Pulmonary artery endothelial cell (primary cell): ENCODE measurements around the gene CARS2. TPM values are rescaled to one million over a fixed set of nuclear protein-coding genes. Genes with fewer than 3 reads are reported as not detected.
"Not testable (repeated sequence)": the region's sequence is repeated elsewhere in the genome, so short reads cannot be mapped to it uniquely, and the experiment has no call there.

Experiments used
- DNase-seq: peaks from one replicate; pipeline ENCODE4 v3.0.0-alpha.2; 2011; ENCODE audit warnings: low read depth, low spot score
- total RNA-seq: library from RNA; depleted of rRNA; stranded (reverse); fragments of >200 nt; gene quantifications from 2 replicates; pipeline ENCODE4 v1.2.3, GENCODE V29; 2014

CARS2 gene
- total RNA-seq, 1 donor from 2014 or later: 47.4 TPM

DNA sequence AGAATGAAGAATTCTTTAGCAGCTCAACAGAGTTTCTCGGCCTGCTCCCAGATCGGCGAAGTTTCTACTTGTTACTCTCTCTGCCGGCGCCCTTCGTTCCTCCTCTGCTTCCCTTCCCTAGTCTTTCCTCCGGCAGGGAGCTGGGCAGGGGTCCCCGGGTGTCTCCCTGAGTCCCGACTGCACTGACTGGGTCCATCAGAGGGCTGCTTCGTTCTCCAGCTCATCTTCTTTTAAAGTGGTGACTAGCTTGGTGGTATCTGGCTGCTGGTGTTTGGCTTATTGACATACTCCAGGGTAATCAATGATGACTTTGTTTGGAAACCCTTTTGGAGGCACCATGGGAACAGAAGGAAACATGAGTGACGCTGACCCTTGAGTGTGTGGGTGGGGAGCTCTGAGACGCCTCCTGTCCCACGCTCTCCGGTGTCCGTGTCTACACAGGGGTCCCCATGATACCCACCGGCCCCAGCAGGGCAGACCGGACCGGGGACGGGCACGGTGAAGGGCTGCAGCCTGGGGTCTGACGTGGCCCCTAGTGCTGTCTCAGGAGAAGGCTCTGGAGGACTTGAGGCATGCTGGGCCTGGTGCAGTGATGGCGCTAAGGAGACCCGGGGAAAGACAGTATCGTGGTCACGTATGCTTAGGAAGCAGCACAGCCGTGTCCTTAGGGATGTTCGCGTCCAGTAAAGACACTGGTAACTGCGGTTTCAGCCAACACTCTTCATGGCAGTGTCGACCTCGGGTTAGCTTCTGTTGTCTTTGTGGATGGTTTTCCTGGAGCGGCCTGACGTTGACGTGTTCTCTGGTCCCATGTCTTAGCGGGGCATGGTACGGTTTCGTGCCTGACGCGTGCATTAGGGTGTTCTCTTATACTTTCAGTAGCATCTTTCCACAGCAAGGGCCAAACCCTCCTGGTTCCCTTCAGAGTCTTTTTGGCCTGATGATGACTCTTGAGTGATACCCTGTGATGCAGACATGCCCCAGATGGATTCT is 66.8 kb downstream of the CARS2 start:
- no peak for DNase-seq

DNA sequence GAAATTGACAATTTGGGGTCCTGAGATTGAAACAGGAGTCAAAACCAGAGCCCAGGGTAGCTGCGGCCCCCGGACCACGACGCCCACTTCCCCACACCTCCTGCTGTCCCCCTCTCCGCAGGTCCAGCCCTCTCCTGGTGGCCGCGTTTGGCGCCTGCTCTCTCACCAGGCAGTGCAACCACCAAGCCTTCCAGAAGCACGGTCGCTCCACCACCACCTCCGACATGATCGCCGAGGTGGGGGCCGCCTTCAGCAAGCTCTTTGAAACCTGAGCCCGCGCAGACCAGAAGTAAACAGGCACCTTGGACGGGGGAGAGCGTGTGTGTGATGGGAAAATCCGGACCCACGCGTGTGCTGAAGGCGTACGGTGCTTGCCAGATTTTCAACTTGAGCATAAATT is 67.7 kb downstream of the CARS2 start:
- no peak for DNase-seq

DNA sequence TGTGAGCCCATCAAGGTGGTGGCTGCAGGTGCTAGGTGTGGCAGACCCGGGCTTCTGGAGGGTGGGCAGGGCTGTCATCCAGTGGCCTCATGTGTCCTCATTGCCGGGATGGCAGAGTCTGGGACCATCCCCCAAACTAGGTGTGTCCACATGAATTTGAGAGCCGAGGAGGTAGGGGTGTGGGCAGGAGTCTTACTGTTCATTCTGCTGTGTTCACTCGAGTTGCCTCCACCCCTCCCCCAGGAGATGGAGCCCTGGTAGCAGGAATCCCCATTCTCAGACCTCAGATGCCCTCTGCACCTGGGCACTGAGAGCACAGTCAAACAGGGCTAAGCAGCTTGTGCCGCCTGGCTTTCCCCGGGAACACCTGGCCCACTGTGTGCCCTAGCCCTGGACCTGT is 68.2 kb downstream of the CARS2 start:
- DNase-seq: no peak

DNA sequence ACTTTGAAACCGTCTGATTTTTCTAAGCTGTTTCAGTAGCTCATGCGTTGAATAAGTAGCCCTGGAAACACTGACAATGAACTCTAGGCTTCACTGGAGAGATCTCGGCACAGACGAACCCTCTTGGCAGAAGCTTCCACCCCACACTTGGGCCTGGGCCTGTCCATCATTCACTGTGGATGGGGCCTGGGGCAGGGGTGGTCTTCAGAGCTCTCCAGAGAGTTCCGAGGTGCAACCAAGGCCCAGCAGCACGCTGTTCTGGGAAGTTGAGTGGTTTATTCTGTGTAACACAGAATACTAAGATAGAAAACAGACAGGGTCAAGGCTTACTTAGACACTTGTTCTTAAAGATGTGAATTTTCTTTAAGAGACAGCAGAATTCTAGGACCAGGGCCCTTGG is 68.6 kb downstream of the CARS2 start:
- no peak for DNase-seq

DNA sequence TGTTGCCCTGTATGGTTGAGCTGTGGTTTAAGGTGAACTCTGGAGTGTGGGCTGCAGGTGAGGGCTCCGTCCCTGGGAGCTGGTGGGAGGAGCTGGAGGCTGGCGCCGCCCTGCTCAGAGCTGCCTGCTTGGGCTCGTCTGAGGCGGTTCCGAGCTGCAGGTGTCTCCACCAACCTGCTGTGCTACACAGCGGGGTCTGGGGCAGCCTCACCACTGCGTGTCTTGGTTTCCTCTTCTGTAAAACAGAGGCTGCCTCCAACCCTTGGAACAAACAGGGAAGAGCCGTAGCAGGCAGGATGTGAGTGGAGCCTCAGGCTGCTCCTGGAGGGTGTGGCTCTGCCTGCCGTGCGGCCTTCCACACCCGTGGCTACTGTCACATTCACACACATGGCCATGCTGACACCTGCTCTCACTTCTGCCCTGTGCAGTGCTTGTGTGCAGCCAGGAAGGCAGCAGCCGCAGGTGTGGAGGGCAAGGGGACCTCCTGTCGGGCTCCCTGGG is 69.2 kb downstream of the CARS2 start:
- DNase-seq: no peak

DNA sequence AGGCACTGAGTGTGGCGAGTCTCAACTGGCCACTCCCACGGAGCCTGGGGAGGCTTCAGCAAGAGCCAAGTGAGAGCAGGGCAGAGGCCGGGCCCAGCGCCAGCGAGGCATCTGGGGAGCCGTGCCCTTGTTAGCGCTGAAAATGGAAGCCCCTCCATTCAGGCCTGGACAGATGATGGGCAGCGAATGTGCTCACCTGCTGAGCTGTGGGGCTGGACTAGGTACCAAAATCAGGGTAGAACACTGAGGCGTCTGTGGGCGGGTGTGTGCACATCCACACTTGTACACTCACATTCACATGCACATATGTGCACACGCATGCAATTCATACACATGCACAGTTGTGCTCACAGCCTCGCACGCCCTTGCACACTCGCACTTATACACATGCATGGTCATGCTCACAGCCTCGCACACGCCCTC is 69.9 kb downstream of the CARS2 start:
- no peak for DNase-seq

DNA sequence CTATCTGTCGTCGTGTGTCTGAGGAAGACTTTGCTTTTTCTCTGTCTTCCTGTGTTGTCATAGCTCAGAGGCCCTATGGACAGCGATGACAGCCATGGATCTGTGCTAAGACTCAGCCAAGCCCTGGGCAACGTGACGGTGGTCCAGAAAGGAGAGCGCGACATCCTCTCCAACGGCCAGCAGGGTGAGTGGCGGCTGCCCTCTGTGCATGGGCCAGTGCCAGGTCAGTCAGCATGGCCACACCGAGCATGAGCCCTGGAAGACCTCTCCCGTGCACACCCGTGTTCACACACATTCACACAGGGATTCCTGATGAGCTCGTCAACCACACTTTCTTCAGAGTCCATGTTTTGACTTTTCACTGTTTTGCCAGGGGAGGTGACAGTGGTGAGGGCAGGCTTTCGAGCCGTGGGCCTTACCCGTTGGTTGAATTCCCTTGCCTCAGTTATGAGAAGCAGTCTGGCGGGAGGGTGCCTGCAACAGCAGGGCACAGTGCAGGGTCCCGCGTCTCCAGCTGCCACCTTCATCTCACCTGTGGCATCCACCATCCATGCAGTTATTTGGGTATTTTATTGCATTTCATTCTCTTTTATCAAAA is 70.4 kb downstream of the CARS2 start:
- no peak for DNase-seq

DNA sequence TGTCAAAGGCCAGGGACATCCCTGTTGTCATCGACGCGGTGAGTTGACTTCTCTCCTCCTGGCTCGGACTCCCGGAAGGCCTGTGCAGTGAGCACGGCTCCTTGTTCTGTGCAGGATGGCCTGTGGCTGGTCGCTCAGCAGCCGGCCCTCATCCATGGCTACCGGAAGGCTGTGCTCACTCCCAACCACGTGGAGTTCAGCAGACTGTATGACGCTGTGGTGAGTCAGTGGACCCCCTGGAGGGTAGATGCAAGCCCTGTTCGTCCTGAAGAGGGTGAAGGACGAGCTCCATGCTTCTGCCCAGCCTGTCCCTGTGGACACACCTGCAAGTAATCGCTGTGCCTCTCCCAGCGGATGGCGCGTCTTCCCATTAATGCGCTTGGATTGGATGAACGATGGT is 71.4 kb downstream of the CARS2 start:
- no peak for DNase-seq

DNA sequence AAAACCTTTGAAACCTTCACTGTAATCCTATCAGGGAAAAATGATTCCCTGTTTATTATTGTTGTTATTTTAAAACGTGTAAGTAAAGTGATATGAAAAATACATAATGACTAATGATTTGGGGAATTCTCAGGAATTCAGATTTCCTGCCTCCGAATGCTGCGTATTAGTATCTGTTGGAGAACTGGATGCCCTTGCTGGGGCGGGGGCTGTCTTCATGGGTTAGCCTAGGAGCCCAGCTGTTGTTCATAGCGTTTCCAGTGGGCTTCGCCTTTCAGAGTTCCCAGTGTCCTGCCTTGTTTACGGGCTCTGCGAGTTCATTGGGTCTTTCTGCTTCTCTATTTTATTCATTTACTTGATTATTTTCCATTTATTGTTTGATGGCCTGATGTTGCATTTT is 72.1 kb downstream of the CARS2 start:
- DNase-seq: no peak

DNA sequence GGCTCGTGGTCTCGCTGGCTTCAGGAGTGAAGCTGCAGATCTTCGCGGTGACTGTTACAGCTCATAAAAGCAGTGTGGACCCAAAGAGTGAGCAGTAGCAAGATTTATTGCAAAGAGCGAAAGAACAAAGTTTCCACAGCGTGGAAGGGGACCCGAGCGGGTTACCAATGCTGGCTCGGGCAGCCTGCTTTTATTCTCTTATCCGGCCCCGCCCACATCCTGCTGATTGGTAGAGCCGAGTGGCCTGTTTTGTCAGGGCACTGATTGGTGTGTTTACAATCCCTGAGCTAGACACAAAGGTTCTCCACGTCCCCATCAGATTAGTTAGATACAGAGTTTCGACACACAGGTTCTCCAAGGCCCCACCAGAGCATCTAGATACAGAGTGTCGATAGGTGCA is 73.7 kb downstream of the CARS2 start:
- not testable (repeated sequence) for DNase-seq

DNA sequence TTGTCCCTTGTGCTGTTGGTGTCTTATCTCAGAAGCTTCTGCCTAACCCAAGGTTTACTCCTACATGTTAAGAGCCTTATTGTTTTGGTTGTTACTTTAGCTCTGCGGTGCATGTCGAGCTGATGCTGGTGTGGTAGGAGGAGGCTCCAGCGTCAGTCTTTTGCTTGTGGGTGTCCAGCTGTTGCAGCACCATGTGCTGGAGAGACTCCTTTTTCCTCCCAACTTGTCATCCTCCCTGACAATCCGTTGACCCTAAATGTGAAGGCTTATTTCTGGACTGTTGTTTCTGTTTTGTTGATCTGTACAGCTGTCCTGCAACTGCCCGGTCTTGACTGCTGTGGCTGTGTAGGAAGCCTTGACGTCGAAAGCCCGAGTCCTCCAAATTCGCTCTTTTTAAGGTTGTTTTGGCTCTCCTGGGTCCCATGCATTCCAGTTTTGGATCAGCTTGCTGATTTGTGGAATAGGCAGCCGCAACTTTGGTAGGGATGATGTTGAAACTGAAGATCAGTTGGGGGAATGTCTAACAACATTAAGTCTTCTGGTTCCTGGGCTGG is 75.3 kb downstream of the CARS2 start:
- no peak for DNase-seq

DNA sequence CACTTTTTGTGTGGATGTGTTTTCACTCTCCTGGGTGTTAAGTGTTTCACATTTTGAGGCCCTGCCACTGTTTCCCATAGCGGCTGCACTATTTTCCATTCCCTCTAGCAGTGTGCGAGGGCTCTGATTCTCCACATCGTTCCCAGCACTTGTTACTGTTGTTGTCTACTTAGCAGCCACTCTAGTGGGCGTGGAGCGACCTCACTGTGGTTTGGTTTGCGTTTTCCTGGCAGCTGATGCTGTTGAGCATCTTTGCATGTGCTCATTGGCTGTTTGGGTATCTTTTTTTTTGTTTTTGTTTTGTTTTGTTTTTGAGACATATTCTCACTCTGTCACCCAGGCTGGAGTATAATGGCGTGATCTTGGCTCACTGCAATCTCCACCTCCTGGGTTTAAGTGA is 76.2 kb downstream of the CARS2 start:
- no peak for DNase-seq

DNA sequence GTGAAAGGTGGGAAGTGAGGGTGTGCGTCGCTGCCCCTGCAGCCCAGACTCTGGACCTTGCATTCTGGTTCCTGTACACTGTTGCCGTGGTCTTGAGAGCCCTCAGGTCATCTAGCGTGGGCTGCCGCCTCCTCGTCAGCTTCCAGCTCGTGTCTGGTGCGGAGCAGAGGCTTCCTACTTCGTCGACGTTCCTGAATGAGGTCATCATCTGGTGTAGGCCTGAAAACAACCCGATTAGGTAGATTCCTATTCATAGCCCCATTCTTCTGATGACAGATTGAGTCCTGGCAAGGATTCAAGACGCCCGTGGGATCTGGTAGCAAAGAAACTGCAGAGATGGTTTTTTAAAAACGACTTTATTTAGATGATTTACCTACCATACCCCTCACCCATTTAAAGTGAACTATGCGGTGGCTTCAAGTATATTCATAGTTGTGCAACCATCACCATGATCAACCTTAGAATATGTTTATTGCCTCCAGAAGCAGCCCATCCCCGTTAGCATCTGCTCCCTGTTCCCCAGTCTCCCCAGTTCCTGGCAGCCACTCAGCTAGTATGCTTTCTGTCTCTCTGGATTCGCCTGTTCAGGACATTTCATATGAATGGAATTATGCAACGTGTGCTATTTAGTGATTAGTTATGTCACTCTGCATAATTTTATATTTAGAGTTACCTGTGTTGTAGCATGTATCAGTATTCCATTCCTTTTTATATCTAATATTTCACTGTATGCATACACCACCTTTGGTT is 76.8 kb downstream of the CARS2 start:
- DNase-seq: no peak

DNA sequence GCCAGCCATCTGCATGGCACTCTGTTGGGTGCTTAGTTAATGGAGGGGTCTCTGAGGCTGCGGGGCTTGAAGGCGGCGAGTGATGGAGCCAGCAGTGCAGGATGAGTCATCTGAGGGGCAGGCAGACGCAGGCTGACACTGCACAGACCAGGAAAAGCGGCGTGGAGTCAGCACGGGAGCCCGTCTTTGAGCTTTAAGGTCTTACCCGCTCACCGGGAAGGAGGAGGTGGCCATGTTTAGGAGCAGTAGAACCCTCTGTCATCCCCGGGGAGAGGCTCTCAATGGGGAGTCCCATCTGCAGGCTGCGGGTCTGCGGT is 77.5 kb downstream of the CARS2 start:
- no peak for DNase-seq

DNA sequence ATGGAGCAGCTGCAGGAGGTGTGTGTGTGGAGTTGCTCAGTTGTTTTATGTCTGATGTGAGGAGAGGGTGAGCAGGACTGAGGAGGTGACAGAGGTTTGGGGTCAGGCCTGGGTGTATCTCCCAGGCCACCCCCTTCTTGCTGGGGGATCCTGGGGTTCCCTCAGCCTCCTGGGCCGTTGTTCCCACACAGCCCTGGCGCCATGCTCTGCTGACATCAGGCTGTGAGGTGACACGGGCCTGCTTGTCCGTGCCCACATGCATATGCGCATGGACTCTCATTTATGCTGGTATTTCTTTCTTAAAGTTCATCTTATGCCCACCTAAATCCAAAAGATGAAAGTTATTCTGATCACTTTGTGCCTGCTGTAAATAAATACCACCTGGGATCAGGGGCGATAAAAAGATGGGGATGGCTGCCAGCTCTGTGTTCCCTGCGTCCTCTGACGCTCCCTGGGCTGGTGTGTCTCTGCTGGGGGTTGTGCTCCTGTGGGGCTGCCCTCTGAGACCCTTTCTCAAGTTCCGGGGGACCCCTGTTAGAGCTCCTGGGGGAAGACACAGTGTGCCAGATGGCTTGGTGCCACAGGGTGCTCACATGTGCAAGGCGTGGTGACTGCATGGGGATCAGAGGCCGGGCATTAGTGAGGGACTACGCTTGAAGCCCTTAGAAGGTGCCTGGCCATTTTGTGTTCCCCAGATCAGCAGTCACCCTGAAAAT is 78.0 kb downstream of the CARS2 start:
- DNase-seq: no peak

DNA sequence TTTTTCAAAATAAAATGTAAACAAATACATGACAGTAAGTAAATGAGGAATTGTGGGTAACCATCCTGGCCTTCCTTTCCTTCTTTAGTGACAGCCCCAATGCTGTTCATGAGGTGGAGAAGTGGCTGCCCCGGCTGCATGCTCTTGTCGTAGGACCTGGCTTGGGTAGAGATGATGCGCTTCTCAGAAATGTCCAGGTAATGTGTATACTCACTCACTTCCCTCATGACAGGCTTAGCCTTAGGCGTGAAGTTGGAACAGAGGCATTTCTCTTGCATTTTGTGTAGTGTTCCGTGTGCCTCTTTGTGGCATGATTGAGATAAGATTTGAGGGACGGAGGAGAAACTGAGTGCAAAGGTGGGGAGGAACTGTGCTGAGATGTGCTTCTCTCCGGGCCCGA is 78.6 kb downstream of the CARS2 start:
- no peak for DNase-seq

DNA sequence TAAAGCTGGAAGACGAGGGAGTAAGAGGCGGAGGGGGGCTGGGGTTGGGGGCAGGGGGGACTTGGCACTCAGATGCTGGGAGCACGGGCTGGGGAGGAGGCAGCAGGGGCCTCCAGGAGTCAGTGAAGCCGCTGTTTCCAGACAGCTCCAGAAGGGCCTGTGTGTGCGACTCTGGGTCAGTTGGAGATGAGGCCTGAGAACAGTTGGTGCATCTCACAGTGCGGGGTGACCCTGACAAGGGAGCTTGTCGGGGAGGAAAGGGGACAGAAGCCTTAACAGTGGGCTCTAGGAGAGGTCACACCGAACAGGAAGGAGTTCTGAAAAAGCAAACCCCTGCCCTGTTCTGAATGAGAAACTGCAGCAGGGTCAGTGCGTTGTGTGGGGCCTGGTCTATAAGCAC is 79.4 kb downstream of the CARS2 start:
- DNase-seq: no peak

DNA sequence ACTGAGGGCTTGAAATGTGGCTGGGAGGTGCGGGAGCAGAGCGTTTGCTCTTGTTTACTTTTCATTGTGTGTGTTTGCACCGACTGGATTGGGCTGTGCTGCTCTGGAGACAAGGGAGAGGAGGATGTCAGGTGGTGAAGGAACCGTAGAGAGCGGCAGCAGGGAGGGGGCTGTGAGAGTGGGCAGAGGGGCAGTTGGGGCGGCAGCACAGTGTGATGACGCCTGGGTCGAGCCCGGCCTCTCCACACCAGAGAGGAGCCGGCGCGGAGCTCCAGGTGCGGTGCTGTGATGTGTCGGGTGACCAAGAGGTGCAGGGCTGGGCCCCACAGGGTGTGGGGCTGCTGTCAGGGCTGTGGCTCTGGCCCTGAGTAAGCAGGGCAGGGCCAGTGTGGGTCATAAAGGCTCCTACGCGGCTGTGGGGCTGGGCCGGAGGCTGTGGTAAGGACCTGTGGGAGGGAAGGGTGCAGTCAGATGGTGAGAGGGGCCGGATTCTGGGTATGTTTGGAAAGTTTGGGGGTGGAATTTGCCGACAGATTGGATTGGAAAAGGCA is 80.1 kb downstream of the CARS2 start:
- no peak for DNase-seq

DNA sequence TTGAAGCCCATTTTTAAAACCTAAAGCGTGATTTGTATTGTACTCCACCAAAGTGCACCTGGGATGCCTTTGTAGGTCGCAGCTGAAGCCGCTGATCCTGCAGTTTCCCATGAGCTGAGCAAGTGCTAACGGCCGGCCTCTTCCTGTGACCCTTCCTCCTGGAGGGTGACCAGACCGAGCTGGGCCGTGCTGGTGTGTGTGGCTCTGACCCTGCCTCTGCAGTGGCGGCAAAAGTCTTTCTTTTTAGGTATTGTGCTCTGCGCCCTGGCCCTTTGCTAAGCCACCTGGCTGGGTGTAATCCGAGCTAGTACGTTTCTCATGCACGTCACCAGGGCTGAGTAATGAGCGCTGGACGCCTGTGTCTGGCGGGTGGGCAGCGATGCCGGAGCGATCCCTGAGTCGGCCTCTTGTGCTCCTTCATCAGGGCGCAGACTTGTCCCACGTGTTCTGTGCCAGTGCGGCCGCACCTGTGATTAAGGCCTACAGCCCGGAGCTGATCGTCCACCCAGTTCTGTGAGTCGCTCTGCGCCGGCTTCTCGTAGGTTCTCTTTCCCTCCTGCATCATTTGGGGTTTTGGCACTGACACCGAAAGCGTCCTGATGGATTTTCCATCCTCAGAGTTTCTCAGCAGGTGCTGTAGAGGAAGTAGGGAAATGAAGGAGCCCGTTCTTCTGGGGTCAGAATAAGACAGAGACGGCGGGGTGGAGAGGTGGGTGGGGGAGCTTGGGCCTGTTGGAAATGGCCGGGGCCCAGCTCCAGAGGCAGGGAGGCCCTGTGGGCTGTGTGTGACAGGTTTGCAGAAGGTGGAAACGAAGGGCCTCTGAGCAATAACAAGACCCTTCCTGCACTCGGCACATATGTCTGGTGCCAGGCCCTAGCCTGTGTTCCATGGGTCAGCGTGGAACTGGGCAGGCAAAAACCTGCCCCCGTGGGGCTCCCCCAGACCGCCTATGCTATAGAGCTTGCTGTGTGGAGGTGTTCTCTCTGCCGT is 80.9 kb downstream of the CARS2 start:
- no peak for DNase-seq

DNA sequence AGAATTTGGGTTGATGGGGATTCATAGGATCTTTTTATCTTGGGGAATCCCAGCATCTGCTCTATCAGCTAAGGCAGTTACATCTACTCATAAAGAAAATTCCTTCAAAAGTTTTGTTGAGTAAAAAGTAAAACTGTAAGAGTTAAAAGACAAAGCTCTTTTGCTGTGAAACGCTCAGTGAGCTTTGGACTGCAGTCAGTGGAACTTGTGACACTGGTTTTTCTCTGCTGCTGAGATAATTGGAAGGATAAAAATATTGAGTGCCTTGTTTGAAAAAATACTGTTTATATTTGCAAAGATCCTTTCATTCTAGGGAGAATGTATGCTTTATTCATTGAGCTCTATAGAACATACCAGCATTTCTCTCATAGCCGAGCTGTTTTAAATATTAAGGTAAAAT is 85.3 kb downstream of the CARS2 start:
- DNase-seq: no peak
